H9 (cell line): ENCODE results near the gene TRNP1. TPM values are rescaled to one million over a fixed set of nuclear protein-coding genes. Genes with fewer than 3 reads are reported as not detected.

Experiments
- DNase-seq: peaks from one replicate; pipeline ENCODE4 v3.0.0-alpha.2; 2017
- H2AFZ ChIP-seq: one replicate; pipeline ENCODE4 v1.6.1; 2013; ENCODE audit warnings: mild to moderate bottlenecking, low read length, control low read depth, moderate library complexity
- H2AK5ac ChIP-seq: 2 replicates; pipeline ENCODE4 v1.6.1; 2013; ENCODE audit warnings: low read length, control low read depth, mixed read lengths; ENCODE audit not compliant: insufficient read length
- H2BK120ac ChIP-seq: one replicate; pipeline ENCODE4 v1.6.1; 2013; ENCODE audit warnings: low read depth, mild to moderate bottlenecking, low read length, control low read depth, inconsistent platforms; ENCODE audit not compliant: poor library complexity, severe bottlenecking
- H2BK12ac ChIP-seq: 2 replicates; pipeline ENCODE4 v1.6.1; 2013; ENCODE audit warnings: low read length, control low read depth, mixed read lengths, low read depth; ENCODE audit not compliant: insufficient read length
- H2BK15ac ChIP-seq: 2 replicates; pipeline ENCODE4 v1.6.1; 2013; ENCODE audit warnings: low read depth, low read length, control low read depth
- H2BK20ac ChIP-seq: one replicate; pipeline ENCODE4 v1.6.1; 2013; ENCODE audit warnings: low read depth, mild to moderate bottlenecking, low read length, control low read depth, inconsistent platforms; ENCODE audit not compliant: poor library complexity, severe bottlenecking
- H2BK5ac ChIP-seq: 2 replicates; pipeline ENCODE4 v1.6.1; 2013; ENCODE audit warnings: low read length, control low read depth, mixed read lengths; ENCODE audit not compliant: insufficient read length
- H3K14ac ChIP-seq: 2 replicates; pipeline ENCODE4 v1.6.1; 2013; ENCODE audit warnings: low read length, control low read depth; ENCODE audit not compliant: insufficient read depth
- H3K18ac ChIP-seq: 2 replicates; pipeline ENCODE4 v1.6.1; 2013; ENCODE audit warnings: low read depth, mild to moderate bottlenecking, mixed read lengths, low read length, control low read depth; ENCODE audit not compliant: insufficient read length
- H3K23ac ChIP-seq: 2 replicates; pipeline ENCODE4 v1.6.1; 2013; ENCODE audit warnings: low read length, control low read depth, mixed read lengths, low read depth; ENCODE audit not compliant: insufficient read length
- H3K23me2 ChIP-seq: 2 replicates; pipeline ENCODE4 v1.6.1; 2013; ENCODE audit warnings: low read depth, mild to moderate bottlenecking, mixed read lengths, low read length, control low read depth; ENCODE audit not compliant: insufficient read length, poor library complexity, severe bottlenecking
- H3K27ac ChIP-seq: 2 replicates; pipeline ENCODE4 v1.5.1; 2013; ENCODE audit warnings: low read length, control low read depth, mixed read lengths, low read depth; ENCODE audit not compliant: insufficient read length
- H3K27me3 ChIP-seq: 2 replicates; pipeline ENCODE4 v1.6.1; 2013; ENCODE audit warnings: low read length, control low read depth, inconsistent platforms; ENCODE audit not compliant: insufficient read depth
- H3K4ac ChIP-seq: 2 replicates; pipeline ENCODE4 v1.6.1; 2013; ENCODE audit warnings: low read depth, mild to moderate bottlenecking, control low read depth, inconsistent platforms, low read length, moderate library complexity
- H3K4me1 ChIP-seq: 2 replicates; pipeline ENCODE4 v1.6.1; 2013; ENCODE audit warnings: low read length, control low read depth, inconsistent platforms; ENCODE audit not compliant: insufficient read depth
- H3K4me2 ChIP-seq: 2 replicates; pipeline ENCODE4 v1.6.1; 2013; ENCODE audit warnings: low read length, control low read depth, mixed read lengths; ENCODE audit not compliant: insufficient read length, insufficient read depth
- H3K56ac ChIP-seq: 2 replicates; pipeline ENCODE4 v1.6.1; 2013; ENCODE audit warnings: low read depth, mild to moderate bottlenecking, mixed read lengths, low read length, control low read depth; ENCODE audit not compliant: insufficient read length
- H3K79me1 ChIP-seq: 2 replicates; pipeline ENCODE4 v1.6.1; 2013; ENCODE audit warnings: low read depth, mild to moderate bottlenecking, moderate library complexity, low read length, control low read depth, inconsistent platforms; ENCODE audit not compliant: insufficient read depth, poor library complexity, severe bottlenecking
- H3K79me2 ChIP-seq: 2 replicates; pipeline ENCODE4 v1.6.1; 2013; ENCODE audit warnings: low read length, control low read depth, inconsistent platforms; ENCODE audit not compliant: insufficient read depth
- H3K9ac ChIP-seq: 2 replicates; pipeline ENCODE4 v1.6.1; 2013; ENCODE audit warnings: low read length, control low read depth, mixed read lengths; ENCODE audit not compliant: insufficient read length; ENCODE audit errors: extremely low read depth
- H3K9me3 ChIP-seq: one replicate; pipeline ENCODE4 v1.6.1; 2013; ENCODE audit warnings: low read depth, low read length, inconsistent platforms; ENCODE audit not compliant: control insufficient read depth
- H3T11ph ChIP-seq: one replicate; pipeline ENCODE4 v1.6.1; 2013; ENCODE audit warnings: mild to moderate bottlenecking, low read length, control low read depth, inconsistent platforms
- H4K20me1 ChIP-seq: one replicate; pipeline ENCODE4 v1.6.1; 2013; ENCODE audit not compliant: control insufficient read depth, insufficient read length, insufficient read depth
- H4K5ac ChIP-seq: 2 replicates; pipeline ENCODE4 v1.6.1; 2013; ENCODE audit warnings: low read depth, mild to moderate bottlenecking, mixed read lengths, low read length, control low read depth; ENCODE audit not compliant: insufficient read length
- H4K8ac ChIP-seq: replicated peaks from 2 replicates; pipeline ENCODE4 v1.6.1; 2013; ENCODE audit warnings: low read length, control low read depth, mixed read lengths, low read depth; ENCODE audit not compliant: insufficient read length
- H4K91ac ChIP-seq: 2 replicates; pipeline ENCODE4 v1.6.1; 2013; ENCODE audit warnings: low read depth, mild to moderate bottlenecking, moderate library complexity, mixed read lengths, low read length, control low read depth; ENCODE audit not compliant: insufficient read length
- H3K27ac Mint-ChIP-seq, 3 experiments: 2 replicates in 2 of 3; 3 replicates in 1 of 3; pipeline ENCODE4 v1.8.0; 2020 to 2021; ENCODE audit warnings: mixed read lengths in 3 of 3, mild to moderate bottlenecking in 1 of 3, moderate library complexity in 1 of 3
- H3K27me3 Mint-ChIP-seq: 2 replicates; pipeline ENCODE4 v1.8.0; 2021; ENCODE audit warnings: low read depth, mild to moderate bottlenecking, moderate library complexity, mixed read lengths
- H3K36me3 Mint-ChIP-seq, 3 experiments: 2 replicates in 2 of 3; 3 replicates in 1 of 3; pipeline ENCODE4 v1.8.0; 2020 to 2021; ENCODE audit warnings: low read depth in 3 of 3, mixed read lengths in 3 of 3; ENCODE audit not compliant: insufficient read depth in 1 of 3
- H3K4me1 Mint-ChIP-seq, 2 experiments: 2 replicates each; pipeline ENCODE4 v1.8.0; 2020; ENCODE audit warnings: mixed read lengths in 2 of 2
- H3K4me3 Mint-ChIP-seq, 2 experiments: 2 replicates in 1 of 2; 3 replicates in 1 of 2; pipeline ENCODE4 v1.8.0; 2020 to 2021; ENCODE audit warnings: mild to moderate bottlenecking in 2 of 2, mixed read lengths in 2 of 2, moderate library complexity in 1 of 2
- H3K9me3 Mint-ChIP-seq, 2 experiments: 2 replicates in 1 of 2; 3 replicates in 1 of 2; pipeline ENCODE4 v1.8.0; 2020; ENCODE audit warnings: mild to moderate bottlenecking in 2 of 2, mixed read lengths in 2 of 2, moderate library complexity in 1 of 2
- CTCF ChIP-seq: fragments of 200-600 bp; sonication (generic); conservative IDR thresholded peaks from 3 replicates; pipeline ENCODE4 v1.8.0; 2021; ENCODE audit warnings: antibody characterized with exemption, mild to moderate bottlenecking
- WGBS: extraction: QIAGEN DNeasy Blood & Tissue Kit; methylation state at CpG from one replicate; pipeline ENCODE4 v1.1.7; 2013; ENCODE audit warnings: missing lambda C conversion rate, low lambda C conversion rate, mixed read lengths; ENCODE audit not compliant: insufficient read length; ENCODE audit errors: extremely low coverage; 5-methylcytosine and 5-hydroxymethylcytosine counted together
- total RNA-seq: library from RNA; stranded (reverse); gene quantifications from 2 replicates; pipeline ENCODE4 v1.2.1, GENCODE V29; 2021

The TRNP1 gene
- total RNA-seq, 1 experiment from 2014 or later: 39.0 TPM

GRCh38 chr1:26976621-26977510, 16.6 kb upstream of the TRNP1 start:
- Histone ChIP-seq H2BK120ac (no peak overlapping the region), H2BK5ac (no peak overlapping the region), H4K91ac (no peak overlapping the region), H4K8ac (no peak overlapping the region), H3K9me3 (no peaks in the 10 kb centered on the region), H3K56ac (no peak overlapping the region), H3K79me1 (no peaks in the 10 kb centered on the region), H3K9ac (no peak overlapping the region), H3K23me2 (no peaks in the 10 kb centered on the region), H2AK5ac (no peak overlapping the region), H3K18ac (no peak overlapping the region), H2AFZ (no peak overlapping the region), H3K4ac (no peak overlapping the region), H3K27me3 (no peaks in the 10 kb centered on the region), H2BK15ac (no peak overlapping the region), H4K5ac (no peak overlapping the region), H3K79me2 (no peaks in the 10 kb centered on the region), H3K27ac (no peak overlapping the region), H3K23ac (no peak overlapping the region), H2BK20ac (no peak overlapping the region), H2BK12ac (no peak overlapping the region), H3K14ac (no peak overlapping the region), H3K4me2 (no peak overlapping the region), H3K4me1 (no peaks in the 10 kb centered on the region), H3T11ph (no peak overlapping the region), H4K20me1 (no peaks in the 10 kb centered on the region)
- TF ChIP-seq CTCF: no peak
- H3K9me3 Mint-ChIP-seq: no peaks in the 10 kb centered on the region
- H3K27me3 Mint-ChIP-seq: no peaks in the 10 kb centered on the region; the same call in 1 of the 2 replicates
- no peak overlapping the region for H3K4me3 Mint-ChIP-seq
- no CpG with 5 or more reads among the region's 3 CpGs for WGBS
- DNase-seq: no peak
- H3K27ac Mint-ChIP-seq: peak overlapping the region in 1 of 3 experiments; percentile 60; a peak in 2 of 7 replicates
- H3K4me1 Mint-ChIP-seq: peaks cover 14 to 25% of the 10 kb centered on the region in 2 experiments
- H3K36me3 Mint-ChIP-seq: no peaks in the 10 kb centered on the region
